HepG2 (cell line): Measurements from ENCODE around the gene EPB41L5. TPM values are rescaled to one million over a fixed set of nuclear protein-coding genes. Genes with fewer than 3 reads are reported as not detected.

Experiments
- ATAC-seq: fragments of 200-7000 bp; cut with Tn5 transposase; 3 replicates; pipeline ENCODE4 v1.9.1; 2020; ENCODE audit warnings: mild to moderate bottlenecking, moderate library complexity
- BruUV-seq: library from RNA; stranded (reverse); fragments of 400-500 nt; replicated peaks from 2 replicates; lab custom pipeline; 2021; lab: Mats Ljungman, UMichigan
- CTCF ChIA-PET: fragments of 300-600 bp; formaldehyde crosslinking; extraction: SDS; loops from one replicate; lab custom pipeline; 2021; ENCODE audit warnings: low total read pairs, inconsistent platforms, low intra/inter-chr PET ratio; lab: Yijun Ruan, JAX
- POLR2A ChIA-PET: fragments of 350-600 bp; sonication (Branson Sonifier 250); formaldehyde crosslinking; loops from one replicate; lab custom pipeline; 2020; ENCODE audit warnings: antibody characterized with exemption, inconsistent platforms; lab: Yijun Ruan, JAX
- DNase-seq: peaks from one replicate; pipeline ENCODE4 v3.0.0-alpha.2; 2015; ENCODE audit warnings: low spot score
- FAIRE-seq: peaks from 3 replicates; lab custom pipeline; 2011; peaks lifted over from hg19 to GRCh38; lab: Jason Lieb, UNC
- H2AFZ ChIP-seq: one replicate; pipeline ENCODE4 v1.6.1; 2011; ENCODE audit warnings: low read length, inconsistent platforms
- H3K27ac ChIP-seq: fragments of 300-600 bp; 3 replicates; pipeline ENCODE4 v1.8.0; 2011; ENCODE audit warnings: mixed run types, mild to moderate bottlenecking, mixed read lengths, low read length, inconsistent platforms; ENCODE audit not compliant: insufficient read depth; ENCODE audit errors: extremely low read length
- H3K27me3 ChIP-seq, 2 experiments: fragments of 200-600 bp in 1 of 2; 2 replicates in 1 of 2; 3 replicates in 1 of 2; pipeline versions ENCODE4 v1.6.0 to v1.8.0; 2011; ENCODE audit warnings: low read length in 2 of 2, mild to moderate bottlenecking in 2 of 2, moderate library complexity in 2 of 2, inconsistent platforms in 1 of 2; ENCODE audit not compliant: insufficient read depth in 2 of 2, control insufficient read depth in 1 of 2
- H3K36me3 ChIP-seq, 2 experiments: fragments of 200-600 bp in 1 of 2; replicated peaks in 1 of 2; 2 replicates in 1 of 2; 3 replicates in 1 of 2; pipeline versions ENCODE4 v1.5.1 to v1.8.0; 2011; ENCODE audit warnings: low read length in 2 of 2, inconsistent platforms in 1 of 2; ENCODE audit not compliant: insufficient read depth in 2 of 2, control insufficient read depth in 1 of 2
- H3K4me1 ChIP-seq: 2 replicates; pipeline ENCODE4 v1.5.1; 2012; ENCODE audit warnings: low read length, inconsistent platforms; ENCODE audit not compliant: insufficient read depth
- H3K4me2 ChIP-seq: 2 replicates; pipeline ENCODE4 v1.6.0; 2011; ENCODE audit warnings: low read depth, low read length, inconsistent platforms
- H3K4me3 ChIP-seq, 3 experiments: fragments of 200-600 bp in 1 of 3; sonication (generic), shearing (Covaris generic) in 1 of 3; replicated peaks in 1 of 3; 2 replicates each; pipeline ENCODE4 v1.5.1; 2011 to 2016; ENCODE audit warnings: low read length in 3 of 3, inconsistent platforms in 2 of 3, low read depth in 2 of 3, mild to moderate bottlenecking in 2 of 3, control low read depth in 1 of 3, mixed read lengths in 1 of 3; ENCODE audit not compliant: insufficient read depth in 1 of 3
- H3K79me2 ChIP-seq: one replicate; pipeline ENCODE4 v1.6.1; 2011; ENCODE audit warnings: low read length, inconsistent platforms; ENCODE audit not compliant: insufficient read depth
- H3K9ac ChIP-seq: 2 replicates; pipeline ENCODE4 v1.6.0; 2011; ENCODE audit warnings: mild to moderate bottlenecking, low read depth, low read length, inconsistent platforms; ENCODE audit not compliant: insufficient read depth
- H3K9me3 ChIP-seq: 2 replicates; pipeline ENCODE4 v1.5.1; 2012; ENCODE audit warnings: mild to moderate bottlenecking, low read length
- H4K20me1 ChIP-seq: 2 replicates; pipeline ENCODE4 v1.6.0; 2011; ENCODE audit warnings: inconsistent platforms, mild to moderate bottlenecking, low read length, moderate library complexity; ENCODE audit not compliant: insufficient read depth
- CERS6 ChIP-seq: sonication (generic); formaldehyde crosslinking; IDR thresholded peaks from 2 replicates; pipeline ENCODE4 v1.5.0; 2020; ENCODE audit warnings: missing genetic modification reagents
- GATA4 ChIP-seq: sonication (generic); IDR thresholded peaks from 2 replicates; pipeline ENCODE4 v1.6.1; 2016; ENCODE audit warnings: antibody characterized with exemption, low read depth, borderline replicate concordance
- MAFK ChIP-seq, 2 experiments: IDR thresholded peaks in 1 of 2; conservative IDR thresholded peaks in 1 of 2; 2 replicates each; pipeline ENCODE4 v1.6.1; 2011; ENCODE audit warnings: improper control_type of control experiment in 2 of 2, low read length in 2 of 2
- SNAPC4 ChIP-seq: sonication (generic); formaldehyde crosslinking; IDR thresholded peaks from 2 replicates; pipeline ENCODE4 v1.4.0; 2020; ENCODE audit warnings: mild to moderate bottlenecking, missing genetic modification reagents
- SSRP1 ChIP-seq: IDR thresholded peaks from 2 replicates; pipeline ENCODE4 v1.6.1; 2016; ENCODE audit warnings: control low read depth
- YEATS2 ChIP-seq: sonication (generic); formaldehyde crosslinking; IDR thresholded peaks from 2 replicates; pipeline ENCODE4 v1.4.0; 2020; ENCODE audit warnings: missing genetic modification reagents, borderline replicate concordance
- YY1 ChIP-seq: IDR thresholded peaks from 2 replicates; pipeline ENCODE4 v1.6.1; 2011; ENCODE audit warnings: low read length, low read depth, moderate library complexity, mild to moderate bottlenecking; ENCODE audit not compliant: insufficient read depth, insufficient replicate concordance
- ZBTB25 ChIP-seq: IDR thresholded peaks from 2 replicates; pipeline ENCODE4 v1.6.1; 2018; ENCODE audit warnings: missing genetic modification reagents
- WGBS: methylation state at CpG from one replicate; pipeline ENCODE4 v1.1.6; 2017; ENCODE audit warnings: low lambda C conversion rate; 5-methylcytosine and 5-hydroxymethylcytosine counted together
- in situ Hi-C: cut with HindIII; loops from 2 replicates; pipeline ENCODE4 v1.10.0; 2017; ENCODE audit warnings: low pct_unique_long_range_greater_than_20kb; ENCODE audit not compliant: extremely low pct_ligation_motif_present
- intact Hi-C: fragments of 100-400 bp; cut with micrococcal nuclease; formaldehyde crosslinking; loops from one replicate; pipeline ENCODE4 v1.10.0; 2022; ENCODE audit not compliant: unreplicated experiment
- polyA plus RNA-seq, 8 experiments: library from polyadenylated mRNA; depleted of rRNA in 3 of 8; stranded (reverse) in 7 of 8; unstranded in 1 of 8; fragments of >200 nt; fragmentation: Illumina TruSeq in 4 of 8; extraction: Trizol in 4 of 8; gene quantifications; 2 replicates each; pipeline versions ENCODE4 v1.2.1 to v1.2.3, GENCODE V29; 2011 to 2016; ENCODE audit warnings: low read depth in 4 of 8, missing spikeins in 1 of 8, mixed read lengths in 1 of 8; ENCODE audit not compliant: insufficient read depth in 1 of 8
- total RNA-seq, 5 experiments: library from RNA; depleted of rRNA; stranded (reverse); fragments of >200 nt; fragmentation: Illumina TruSeq; extraction: Trizol; gene quantifications; 2 replicates each; pipeline ENCODE4 v1.2.3, GENCODE V29; 2016; ENCODE audit warnings: low read depth in 1 of 5

The EPB41L5 gene
- total and polyA plus RNA-seq, 2 of the 13 experiments (the other 11 are each of a cell fraction or from before 2014, with no cell fraction given), result 40.5 to 47.5 TPM

- Histone ChIP-seq H3K9me3 (no peaks in the 10 kb centered on the region), H3K4me1 (no peaks in the 10 kb centered on the region), H3K27ac (no peak overlapping the region), H3K36me3 (peaks cover 1 to 59% of the 10 kb centered on the region in 2 experiments), H2AFZ (no peak overlapping the region), H3K79me2 (no peaks in the 10 kb centered on the region), H3K27me3 (no peaks in the 10 kb centered on the region), H4K20me1 (no peaks in the 10 kb centered on the region), H3K9ac (no peak overlapping the region), H3K4me2 (no peak overlapping the region), H3K4me3 (no peak overlapping the region)
- ChIA-PET POLR2A (no interaction called here), CTCF (no interaction called here)
- intact Hi-C loops (no loop called here), in situ Hi-C loops (loop anchor here (5.0 kb wide), 1 partner anchor 67 kb away; no protein-coding TSS in a partner anchor)
- TF ChIP-seq MAFK (conservative IDR thresholded peaks at IDR 0.05 in 1 of 2, IDR thresholded peaks at IDR 0.05 in 1 of 2; ENCODE audit: low read length in 2 of 2), result no peak
- ATAC-seq (no peak), FAIRE-seq (no peak), DNase-seq (no peak)
- BruUV-seq, result no TSS peak
- 96% methylated on average over 2 of the region's 2 CpGs for WGBS
Observed at GRCh38 chr2:120105360-120105759, 92.5 kb downstream of the EPB41L5 start.

GRCh38 chr2:120108049-120108448 is 95.2 kb downstream of the EPB41L5 start:
- H3K9me3 ChIP-seq, result no peaks in the 10 kb centered on the region
- no peaks in the 10 kb centered on the region for H3K79me2 ChIP-seq
- ATAC-seq (no peak), DNase-seq (no peak), FAIRE-seq (no peak)
- H3K27me3 ChIP-seq, result no peaks in the 10 kb centered on the region
- H3K36me3 ChIP-seq, result peaks cover 1 to 39% of the 10 kb centered on the region in 2 experiments; a peak in 4 of 5 replicates
- POLR2A ChIA-PET, result no interaction called here
- intact Hi-C loops (no loop called here), in situ Hi-C loops (loop anchor here (5.0 kb wide), 1 partner anchor 64 kb away; no protein-coding TSS in a partner anchor)
- no TSS peak for BruUV-seq
- no peaks in the 10 kb centered on the region for H3K4me1 ChIP-seq
- H2AFZ ChIP-seq, result no peak overlapping the region
- no peak overlapping the region for H3K27ac ChIP-seq
- no peak overlapping the region for H3K9ac ChIP-seq
- no peak overlapping the region for H3K4me3 ChIP-seq
- CTCF ChIA-PET, result no interaction called here
- no peaks in the 10 kb centered on the region for H4K20me1 ChIP-seq
- TF ChIP-seq CERS6 (CRISPR knock-in tag), result no peak
- TF ChIP-seq YY1, result no peak
- TF ChIP-seq YEATS2 (CRISPR knock-in tag), result no peak
- TF ChIP-seq GATA4, result no peak
- no peak for TF ChIP-seq SNAPC4 (CRISPR knock-in tag)
- TF ChIP-seq ZBTB25 (CRISPR knock-in tag), result no peak
- TF ChIP-seq SSRP1 (CRISPR knock-in tag), result no peak
- no peak overlapping the region for H3K4me2 ChIP-seq
